Body of pancreas (tissue), 4 donors: ENCODE measurements around the gene CD58.

ENCODE experiments used
- CTCF ChIP-seq, 7 experiments: fragments of 450-650 bp in 4 of 7; fragments of 200-600 bp in 3 of 7; sonication (generic) in 3 of 7; IDR thresholded peaks; one replicate each; pipeline ENCODE4 v1.5.1; 2016 to 2019; ENCODE audit warnings: antibody characterized with exemption in 7 of 7
- POLR2A ChIP-seq, 3 donors: fragments of 450-650 bp; IDR thresholded peaks; one replicate each; pipeline ENCODE4 v1.6.1; 2016; ENCODE audit warnings: antibody characterized with exemption in 3 of 3, mild to moderate bottlenecking in 2 of 3

GRCh38 chr1:116511459-116512019 is 59.3 kb downstream of the CD58 start:
- TF ChIP-seq CTCF (IDR thresholded peaks at IDR 0.05) (no peak), POLR2A (IDR thresholded peaks at IDR 0.05) (no peak)
